Transverse colon (tissue), 3 donors: ENCODE measurements around the gene GPM6B.
"Not testable (repeated sequence)": the region's sequence is repeated elsewhere in the genome, so short reads cannot be mapped to it uniquely, and the experiment has no call there.

Experiments
- CTCF ChIP-seq, 5 experiments: fragments of 200-600 bp in 3 of 5; fragments of 450-650 bp in 2 of 5; sonication (generic) in 3 of 5; IDR thresholded peaks; 1 replicate in 2 of 5; 2 replicates in 3 of 5; pipeline ENCODE4 v1.5.1; 2016 to 2017; ENCODE audit warnings: antibody characterized with exemption in 5 of 5, inconsistent platforms in 3 of 5, mild to moderate bottlenecking in 2 of 5, moderate library complexity in 1 of 5
- POLR2A ChIP-seq: fragments of 450-650 bp; IDR thresholded peaks from one replicate; pipeline ENCODE4 v1.6.1; 2016; ENCODE audit warnings: antibody characterized with exemption, mild to moderate bottlenecking, moderate library complexity

- not testable (repeated sequence) for TF ChIP-seq CTCF (IDR thresholded peaks at IDR 0.05); POLR2A
Observed at GRCh38 chrX:13726583-13726982, 90.3 kb downstream of the GPM6B start.
